ENCODE results near the gene RCC1. TPM values are rescaled to one million over a fixed set of nuclear protein-coding genes. Genes with fewer than 3 reads are reported as not detected.

Gene RCC1
- total RNA-seq, 4 donors from 2014 or later: 19.8 to 36.8 (median 25.3) TPM

DNA sequence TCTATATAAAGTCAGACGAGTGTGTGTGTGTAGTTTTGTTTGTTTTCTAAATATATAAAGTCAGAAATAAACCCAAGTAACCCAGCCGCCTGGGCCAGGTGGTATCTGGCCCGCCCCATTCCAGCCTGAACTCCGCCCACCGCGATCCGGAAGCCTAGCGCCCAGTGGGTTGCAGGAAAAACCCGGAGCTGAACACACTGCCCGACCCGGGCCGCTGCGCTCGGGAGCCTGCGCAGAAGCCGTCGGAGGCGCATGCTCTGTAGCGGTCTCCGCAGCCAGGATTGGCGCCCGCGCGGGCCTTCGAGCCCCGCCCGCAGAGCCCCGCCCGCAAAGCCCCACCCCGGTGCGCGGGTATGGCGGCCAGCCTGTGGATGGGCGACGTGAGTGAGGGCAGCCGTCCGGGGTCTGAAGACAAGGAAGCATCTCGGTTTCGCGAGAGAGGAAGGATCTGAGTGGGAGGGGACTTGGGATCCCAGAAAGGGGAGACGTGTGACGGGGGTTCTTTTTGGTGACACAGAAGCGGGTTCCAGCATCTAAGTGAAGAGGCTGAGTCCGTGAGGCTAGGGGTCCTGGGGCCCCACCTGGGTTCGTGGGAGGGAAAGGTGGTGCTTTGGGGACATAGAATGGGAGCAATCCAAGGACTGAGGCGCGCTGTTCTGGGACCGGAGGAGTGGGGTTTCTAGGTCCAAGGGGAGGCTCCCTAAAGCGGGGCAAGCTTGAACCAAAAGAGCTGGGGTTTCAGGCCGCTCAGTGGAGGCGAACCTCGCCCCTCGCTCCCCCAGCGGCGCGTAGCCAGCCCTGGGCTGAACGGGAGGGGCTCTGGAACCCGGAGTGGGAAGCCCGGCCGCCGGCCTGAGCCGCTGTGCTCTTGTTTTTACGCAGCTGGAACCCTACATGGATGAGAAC, 47.2 kb downstream of the RCC1 start, which contains the start of gene TRNAU1AP:
TSS of gene TRNAU1AP (plus strand) at position 328 of the 906 bp plus-strand sequence. CDS start at position 354, 26 bp downstream.
- WGBS: 0% methylated on average over 38 of the region's 63 CpGs
- no peaks in the 10 kb centered on the region for H3K27me3 ChIP-seq
- H3K4me1 ChIP-seq: peaks cover 15% of the 10 kb centered on the region
- peak; percentile 97 to 98 for DNase-seq (ENCODE audit: low spot score in 2 of 2)
- H3K36me3 ChIP-seq: peaks cover 30% of the 10 kb centered on the region
- no peaks in the 10 kb centered on the region for H3K9me3 ChIP-seq
- peak within 1 kb of the TSS; percentile 82 for H3K4me3 ChIP-seq
- H3K27ac ChIP-seq: peak within 1 kb of the TSS; percentile 79
- TF ChIP-seq CTCF (IDR thresholded peaks at IDR 0.05): no peak
- peak; percentile 30 to 48 for TF ChIP-seq POLR2A (IDR thresholded peaks at IDR 0.05)
- TF ChIP-seq POLR2AphosphoS5 (IDR thresholded peaks at IDR 0.05): peak in 1 of 3 donors; percentile 52

- 94% methylated on average over 3 of the region's 3 CpGs for WGBS
- H3K27ac ChIP-seq: no peak overlapping the region
- H3K9me3 ChIP-seq: no peaks in the 10 kb centered on the region
- no peaks in the 10 kb centered on the region for H3K4me1 ChIP-seq
- no peak for TF ChIP-seq POLR2AphosphoS5 (IDR thresholded peaks at IDR 0.05)
- TF ChIP-seq CTCF (IDR thresholded peaks at IDR 0.05): no peak
- TF ChIP-seq EP300 (IDR thresholded peaks at IDR 0.05): no peak
- TF ChIP-seq POLR2A (IDR thresholded peaks at IDR 0.05): no peak
- H3K27me3 ChIP-seq: no peaks in the 10 kb centered on the region
- H3K36me3 ChIP-seq: peaks cover 100% of the 10 kb centered on the region
- no peak overlapping the region for H3K4me3 ChIP-seq
- no peak for DNase-seq (ENCODE audit: low spot score in 2 of 2)
Measured at GRCh38 chr1:28560886-28561285, 55.0 kb downstream of the RCC1 start.

DNA sequence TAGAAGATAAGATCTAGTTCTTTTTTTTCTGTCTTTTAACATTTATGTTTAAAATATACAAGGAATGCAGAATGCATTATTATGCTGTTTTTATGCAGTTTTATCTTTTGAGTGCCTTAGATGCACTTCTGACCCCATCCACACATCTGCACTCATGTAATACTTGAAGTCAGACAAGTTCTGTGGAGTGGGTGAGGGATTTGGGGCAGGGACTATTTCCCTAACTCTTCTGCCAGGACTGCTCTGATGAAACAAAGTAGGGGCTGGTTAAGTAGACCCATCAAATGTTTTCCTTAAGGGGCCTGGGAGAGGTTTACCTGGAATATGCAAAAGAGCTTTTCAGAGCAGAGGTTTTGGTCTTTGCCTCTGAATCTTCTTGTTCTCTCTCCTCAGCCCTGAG, 58.5 kb downstream of the RCC1 start:
- no peaks in the 10 kb centered on the region for H3K4me1 ChIP-seq
- TF ChIP-seq POLR2AphosphoS5 (IDR thresholded peaks at IDR 0.05): no peak
- TF ChIP-seq CTCF (IDR thresholded peaks at IDR 0.05): no peak
- no peak for TF ChIP-seq POLR2A (IDR thresholded peaks at IDR 0.05)
- TF ChIP-seq EP300 (IDR thresholded peaks at IDR 0.05): no peak
- H3K9me3 ChIP-seq: no peaks in the 10 kb centered on the region
- peaks cover 100% of the 10 kb centered on the region for H3K36me3 ChIP-seq
- DNase-seq (ENCODE audit: low spot score in 2 of 2): no peak
- no peak overlapping the region for H3K4me3 ChIP-seq
- no peak overlapping the region for H3K27ac ChIP-seq
- H3K27me3 ChIP-seq: no peaks in the 10 kb centered on the region

DNA sequence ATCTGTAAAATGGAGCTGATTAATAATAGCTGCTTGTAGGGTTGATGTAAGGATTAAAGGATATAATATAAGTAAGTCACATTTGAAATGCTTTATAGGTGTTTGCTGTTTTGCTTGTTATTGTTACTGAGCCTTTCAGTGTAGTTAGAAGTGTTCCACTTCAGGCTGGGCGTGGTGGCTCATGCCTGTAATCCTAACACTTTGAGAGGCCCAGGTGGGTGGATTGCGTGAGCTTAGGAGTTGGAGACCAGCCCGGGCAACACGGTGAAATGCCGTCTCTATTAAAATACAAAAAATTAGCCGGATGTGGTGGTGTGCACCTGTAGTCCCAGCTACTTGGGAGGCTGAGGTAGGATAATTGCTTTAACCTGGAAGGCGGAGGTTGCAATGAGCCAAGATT, 59.2 kb downstream of the RCC1 start:
- Histone ChIP-seq H3K27ac (no peak overlapping the region), H3K27me3 (no peaks in the 10 kb centered on the region), H3K4me3 (no peak overlapping the region), H3K9me3 (no peaks in the 10 kb centered on the region), H3K36me3 (peaks cover 100% of the 10 kb centered on the region), H3K4me1 (no peaks in the 10 kb centered on the region)
- no peak for DNase-seq (ENCODE audit: low spot score in 2 of 2)
- TF ChIP-seq POLR2A (IDR thresholded peaks at IDR 0.05) (no peak), POLR2AphosphoS5 (IDR thresholded peaks at IDR 0.05) (no peak), CTCF (IDR thresholded peaks at IDR 0.05) (no peak), EP300 (IDR thresholded peaks at IDR 0.05) (no peak)
- 96% methylated on average over 7 of the region's 7 CpGs for whole genome bisulfite sequencing

- Histone ChIP-seq H3K9me3 (no peaks in the 10 kb centered on the region), H3K36me3 (peaks cover 100% of the 10 kb centered on the region), H3K4me1 (no peaks in the 10 kb centered on the region), H3K4me3 (no peak overlapping the region), H3K27me3 (no peaks in the 10 kb centered on the region), H3K27ac (no peak overlapping the region)
- DNase-seq (ENCODE audit: low spot score in 2 of 2): no peak
- WGBS: 94% methylated on average over 6 of the region's 6 CpGs
- TF ChIP-seq POLR2A (IDR thresholded peaks at IDR 0.05): no peak
- no peak for TF ChIP-seq EP300 (IDR thresholded peaks at IDR 0.05)
- TF ChIP-seq CTCF (IDR thresholded peaks at IDR 0.05): no peak
- TF ChIP-seq POLR2AphosphoS5 (IDR thresholded peaks at IDR 0.05): no peak
Measured at GRCh38 chr1:28565726-28566125, 59.9 kb downstream of the RCC1 start.

Data from suprapubic skin (tissue), 4 donors.